ENCODE results near the gene FUT8.

Gene FUT8

GRCh38 chr14:65392296-65392695 is 20.2 kb upstream of the FUT8 start:
- Histone ChIP-seq H3K36me3 (no peaks in the 10 kb centered on the region), H3K9me3 (ENCODE audit: severe bottlenecking) (peaks cover 10% of the 10 kb centered on the region), H3K4me3 (ENCODE audit: low read depth, low read length) (no peak overlapping the region), H3K27ac (no peak overlapping the region), H3K27me3 (ENCODE audit: insufficient read depth, low read depth, severe bottlenecking) (no peaks in the 10 kb centered on the region)
- DNase-seq: no peak
- TF ChIP-seq CTCF (IDR thresholded peaks at IDR 0.05; ENCODE audit: low read depth, low read length): no peak

GRCh38 chr14:65396082-65396910 is 16.2 kb upstream of the FUT8 start:
- Histone ChIP-seq H3K9me3 (ENCODE audit: severe bottlenecking) (peaks cover 10% of the 10 kb centered on the region), H3K36me3 (no peaks in the 10 kb centered on the region), H3K27me3 (ENCODE audit: insufficient read depth, low read depth, severe bottlenecking) (no peaks in the 10 kb centered on the region), H3K4me3 (ENCODE audit: low read depth, low read length) (no peak overlapping the region), H3K27ac (no peak overlapping the region)
- no peak for DNase-seq
- no peak for TF ChIP-seq CTCF (IDR thresholded peaks at IDR 0.05; ENCODE audit: low read depth, low read length)

DNA sequence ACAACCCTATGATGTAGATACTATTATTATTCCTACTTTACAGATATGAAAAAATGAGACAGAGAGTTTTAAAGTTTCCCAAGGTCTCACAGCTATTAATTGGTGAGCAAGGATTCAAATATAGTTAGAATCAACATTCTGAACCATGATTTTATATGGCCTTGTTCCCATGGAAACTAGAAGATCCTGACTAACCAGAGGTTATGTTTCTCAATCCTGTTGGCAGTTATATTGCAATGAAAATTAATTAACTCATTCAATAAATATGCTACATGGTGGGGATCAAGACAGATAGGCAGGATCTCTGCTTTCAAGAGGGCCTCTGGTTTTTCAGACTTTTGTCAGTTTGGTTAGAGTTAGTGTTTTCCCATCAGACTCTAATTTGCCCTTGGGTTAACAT is 9.3 kb upstream of the FUT8 start:
- no peak overlapping the region for H3K27ac ChIP-seq
- H3K9me3 ChIP-seq (ENCODE audit: severe bottlenecking): no peaks in the 10 kb centered on the region
- H3K27me3 ChIP-seq (ENCODE audit: insufficient read depth, low read depth, severe bottlenecking): no peaks in the 10 kb centered on the region
- DNase-seq: no peak
- no peak for TF ChIP-seq CTCF (IDR thresholded peaks at IDR 0.05; ENCODE audit: low read depth, low read length)
- H3K4me3 ChIP-seq (ENCODE audit: low read depth, low read length): no peak overlapping the region
- H3K36me3 ChIP-seq: no peaks in the 10 kb centered on the region

DNA sequence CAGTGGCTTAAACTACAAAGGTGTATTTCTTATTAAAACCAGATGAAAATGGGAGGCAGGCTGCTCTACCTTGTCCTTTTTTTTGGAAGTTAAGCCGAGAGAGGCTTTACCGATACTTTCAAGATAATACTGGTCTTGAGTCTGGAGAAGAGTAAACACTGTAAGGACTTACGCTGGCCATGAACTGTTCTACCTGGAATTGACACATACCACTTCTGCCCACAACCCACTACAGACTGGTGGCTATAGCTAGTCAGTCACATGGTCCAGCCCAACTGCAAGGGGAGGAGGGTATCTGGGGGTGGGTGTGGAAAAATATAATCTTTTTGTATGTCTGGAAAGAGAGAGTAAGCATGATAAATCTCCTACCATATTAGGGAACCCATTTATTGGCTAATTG is 4.4 kb upstream of the FUT8 start:
- no peaks in the 10 kb centered on the region for H3K27me3 ChIP-seq (ENCODE audit: insufficient read depth, low read depth, severe bottlenecking)
- no peaks in the 10 kb centered on the region for H3K9me3 ChIP-seq (ENCODE audit: severe bottlenecking)
- no peak overlapping the region for H3K27ac ChIP-seq
- no peaks in the 10 kb centered on the region for H3K36me3 ChIP-seq
- no peak for DNase-seq
- H3K4me3 ChIP-seq (ENCODE audit: low read depth, low read length): no peak overlapping the region
- TF ChIP-seq CTCF (IDR thresholded peaks at IDR 0.05; ENCODE audit: low read depth, low read length): no peak

- no peak for TF ChIP-seq CTCF (IDR thresholded peaks at IDR 0.05; ENCODE audit: low read depth, low read length)
- H3K4me3 ChIP-seq (ENCODE audit: low read depth, low read length): no peak overlapping the region
- H3K36me3 ChIP-seq: no peaks in the 10 kb centered on the region
- DNase-seq: no peak
- H3K27ac ChIP-seq: no peak overlapping the region
- H3K27me3 ChIP-seq (ENCODE audit: insufficient read depth, low read depth, severe bottlenecking): no peaks in the 10 kb centered on the region
- no peaks in the 10 kb centered on the region for H3K9me3 ChIP-seq (ENCODE audit: severe bottlenecking)
Observed at GRCh38 chr14:65410640-65411039, 1.9 kb upstream of the FUT8 start.

- no peaks in the 10 kb centered on the region for H3K9me3 ChIP-seq (ENCODE audit: severe bottlenecking)
- no peaks in the 10 kb centered on the region for H3K36me3 ChIP-seq
- TF ChIP-seq CTCF (IDR thresholded peaks at IDR 0.05; ENCODE audit: low read depth, low read length): no peak
- no peaks in the 10 kb centered on the region for H3K27me3 ChIP-seq (ENCODE audit: insufficient read depth, low read depth, severe bottlenecking)
- peak overlapping the region; percentile 98 for H3K4me3 ChIP-seq (ENCODE audit: low read depth, low read length)
- peak; percentile 91 for DNase-seq
- H3K27ac ChIP-seq: peak overlapping the region; percentile 63
Observed at GRCh38 chr14:65411656-65412031, 886 bp upstream of the FUT8 start.
